Gastroesophageal sphincter (tissue), 4 donors: ENCODE measurements around the gene LRBA. TPM values are rescaled to one million over a fixed set of nuclear protein-coding genes. Genes with fewer than 3 reads are reported as not detected.
"Not testable (repeated sequence)": the region's sequence is repeated elsewhere in the genome, so short reads cannot be mapped to it uniquely, and the experiment has no call there.

Source experiments
- ATAC-seq: fragments of 150-250 bp; one replicate; pipeline ENCODE4 v1.9.1; 2016; ENCODE audit warnings: mild to moderate bottlenecking, moderate library complexity
- H3K27ac ChIP-seq, 4 donors: fragments of 200-600 bp; sonication (generic) in 3 of 4; 1 replicate in 3 of 4; 2 replicates in 1 of 4; pipeline ENCODE4 v1.5.1; 2016 to 2019
- H3K27me3 ChIP-seq: fragments of 200-600 bp; sonication (generic); one replicate; pipeline ENCODE4 v1.5.1; 2019
- H3K36me3 ChIP-seq, 2 donors: fragments of 200-600 bp; sonication (generic); one replicate each; pipeline ENCODE4 v1.5.1; 2019; ENCODE audit warnings: control low read depth in 1 of 2
- H3K4me1 ChIP-seq, 3 donors: fragments of 200-600 bp; sonication (generic); 1 replicate in 2 of 3; 2 replicates in 1 of 3; pipeline ENCODE4 v1.5.1; 2016 to 2019; ENCODE audit warnings: control low read depth in 2 of 3
- H3K4me3 ChIP-seq, 2 donors: fragments of 200-600 bp; sonication (generic); one replicate each; pipeline ENCODE4 v1.5.1; 2019; ENCODE audit warnings: mild to moderate bottlenecking in 1 of 2, moderate library complexity in 1 of 2
- H3K9me3 ChIP-seq, 3 donors: fragments of 200-600 bp; sonication (generic); one replicate each; pipeline ENCODE4 v1.5.1; 2017 to 2019; ENCODE audit warnings: control low read depth in 2 of 3
- EP300 ChIP-seq: sonication (generic); formaldehyde crosslinking; IDR thresholded peaks from one replicate; pipeline ENCODE4 v1.6.1; 2017; ENCODE audit warnings: antibody characterized with exemption, mild to moderate bottlenecking
- POLR2A ChIP-seq, 2 donors: fragments of 450-650 bp; IDR thresholded peaks; one replicate each; pipeline ENCODE4 v1.6.1; 2017; ENCODE audit warnings: antibody characterized with exemption in 2 of 2, mild to moderate bottlenecking in 2 of 2, moderate library complexity in 1 of 2
- POLR2AphosphoS5 ChIP-seq: sonication (generic); formaldehyde crosslinking; IDR thresholded peaks from one replicate; pipeline ENCODE4 v1.6.1; 2017; ENCODE audit warnings: antibody characterized with exemption
- WGBS, 2 donors: methylation state at CpG; one replicate each; pipeline ENCODE4 v1.1.5; 2018; ENCODE audit warnings: low coverage in 1 of 2; 5-methylcytosine and 5-hydroxymethylcytosine counted together
- total RNA-seq, 4 donors: library from RNA; depleted of rRNA; stranded (reverse); fragments of >200 nt; gene quantifications; one replicate each; pipeline ENCODE4 v1.1.0, GENCODE V29; 2016
- TF ChIP-seq, protein P1 (sequence below), 4 experiments: fragments of 200-600 bp in 2 of 4; fragments of 450-650 bp in 2 of 4; sonication (generic) in 1 of 4; IDR thresholded peaks; one replicate each; pipeline ENCODE4 v1.5.1; 2017 to 2019; ENCODE audit warnings: antibody characterized with exemption in 4 of 4, mild to moderate bottlenecking in 2 of 4, moderate library complexity in 2 of 4

LRBA gene
- total RNA-seq, 4 donors from 2014 or later = 18.4 to 35.0 (median 23.2) TPM

DNA sequence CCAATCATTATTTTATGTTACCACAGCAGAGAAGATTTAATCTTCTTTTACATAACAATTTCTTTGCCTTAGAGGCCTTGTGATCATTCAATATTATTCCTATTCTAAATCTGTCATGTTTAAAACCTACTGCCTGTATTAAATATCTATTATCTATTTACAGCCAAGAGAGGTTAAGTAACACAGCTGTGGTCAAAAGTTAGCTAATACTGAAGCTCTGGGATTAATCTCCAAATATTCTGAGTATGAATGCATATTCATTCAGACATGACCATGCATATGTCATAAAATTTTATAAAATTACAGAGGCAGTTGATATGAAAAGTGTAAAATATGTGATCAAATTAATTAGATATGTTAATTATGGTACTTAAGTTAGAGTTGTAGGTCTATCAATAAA, 621.0 kb downstream of the LRBA start:
- TF ChIP-seq POLR2A (IDR thresholded peaks at IDR 0.05) (no peak), EP300 (no peak), POLR2AphosphoS5 (no peak)
- TF ChIP-seq, protein P1, sequence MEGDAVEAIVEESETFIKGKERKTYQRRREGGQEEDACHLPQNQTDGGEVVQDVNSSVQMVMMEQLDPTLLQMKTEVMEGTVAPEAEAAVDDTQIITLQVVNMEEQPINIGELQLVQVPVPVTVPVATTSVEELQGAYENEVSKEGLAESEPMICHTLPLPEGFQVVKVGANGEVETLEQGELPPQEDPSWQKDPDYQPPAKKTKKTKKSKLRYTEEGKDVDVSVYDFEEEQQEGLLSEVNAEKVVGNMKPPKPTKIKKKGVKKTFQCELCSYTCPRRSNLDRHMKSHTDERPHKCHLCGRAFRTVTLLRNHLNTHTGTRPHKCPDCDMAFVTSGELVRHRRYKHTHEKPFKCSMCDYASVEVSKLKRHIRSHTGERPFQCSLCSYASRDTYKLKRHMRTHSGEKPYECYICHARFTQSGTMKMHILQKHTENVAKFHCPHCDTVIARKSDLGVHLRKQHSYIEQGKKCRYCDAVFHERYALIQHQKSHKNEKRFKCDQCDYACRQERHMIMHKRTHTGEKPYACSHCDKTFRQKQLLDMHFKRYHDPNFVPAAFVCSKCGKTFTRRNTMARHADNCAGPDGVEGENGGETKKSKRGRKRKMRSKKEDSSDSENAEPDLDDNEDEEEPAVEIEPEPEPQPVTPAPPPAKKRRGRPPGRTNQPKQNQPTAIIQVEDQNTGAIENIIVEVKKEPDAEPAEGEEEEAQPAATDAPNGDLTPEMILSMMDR (IDR thresholded peaks at IDR 0.05) = no peak
- H3K27me3 ChIP-seq = no peaks in the 10 kb centered on the region

DNA sequence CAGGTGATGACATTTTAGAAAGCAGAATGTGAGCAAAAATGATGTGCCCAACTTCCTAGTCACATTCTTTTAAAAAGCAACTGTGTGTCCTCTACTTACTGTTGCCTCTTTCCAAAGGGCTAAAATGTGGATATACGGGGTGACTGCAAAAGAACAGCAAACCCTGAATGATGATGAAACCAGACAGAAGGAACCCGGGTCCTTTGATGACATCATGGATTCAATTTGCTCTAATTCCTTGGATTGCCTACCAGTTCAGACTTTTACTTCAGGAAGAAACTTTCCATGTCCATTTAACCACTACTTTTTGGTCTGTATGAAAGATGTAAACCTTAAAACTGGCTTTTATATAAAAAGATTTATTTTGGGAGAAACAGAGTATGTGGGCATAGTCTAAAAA, 624.0 kb downstream of the LRBA start:
- H3K4me1 ChIP-seq = no peaks in the 10 kb centered on the region
- WGBS, 2 donors = 96 to 100% methylated on average over 2 of the region's 2 CpGs
- no peaks in the 10 kb centered on the region for H3K27me3 ChIP-seq
- peaks cover 0 to 11% (median 0%) of the 10 kb centered on the region in 3 donors for H3K9me3 ChIP-seq
- no peak for TF ChIP-seq POLR2AphosphoS5
- no peak for TF ChIP-seq EP300
- TF ChIP-seq, protein P1 (IDR thresholded peaks at IDR 0.05) = no peak
- no peak for TF ChIP-seq POLR2A (IDR thresholded peaks at IDR 0.05)
- H3K36me3 ChIP-seq = no peaks in the 10 kb centered on the region
- no peak overlapping the region for H3K4me3 ChIP-seq
- no peak for ATAC-seq
- no peak overlapping the region for H3K27ac ChIP-seq

More for the DNA sequence above, 621.0 kb downstream of the LRBA start:
- Histone ChIP-seq H3K36me3 (no peaks in the 10 kb centered on the region), H3K4me3 (no peak overlapping the region), H3K4me1 (no peaks in the 10 kb centered on the region), H3K27ac (no peak overlapping the region), H3K9me3 (peaks cover 0 to 11% (median 0%) of the 10 kb centered on the region in 3 donors)
- ATAC-seq = no peak

DNA sequence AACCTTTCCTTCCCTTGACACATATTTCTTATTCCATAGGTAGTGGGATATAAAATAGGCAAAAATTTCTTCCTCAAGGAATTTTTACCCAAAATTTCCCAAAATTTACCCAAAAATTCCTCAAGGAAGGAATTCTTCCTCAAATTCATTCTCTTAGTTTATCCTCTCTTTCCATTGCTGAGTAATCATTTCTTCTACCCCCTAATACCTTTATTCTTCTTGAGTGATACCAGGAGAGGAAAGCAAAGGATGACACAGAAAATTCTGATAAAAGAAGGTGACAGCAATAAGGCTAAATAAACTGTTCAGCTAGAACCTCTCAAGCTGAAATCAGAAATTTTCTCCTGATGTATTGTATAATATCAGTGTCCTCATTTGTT, 624.6 kb downstream of the LRBA start:
- Histone ChIP-seq H3K36me3 (no peaks in the 10 kb centered on the region), H3K4me3 (no peak overlapping the region), H3K27ac (no peak overlapping the region), H3K4me1 (no peaks in the 10 kb centered on the region), H3K9me3 (peaks cover 0 to 11% (median 0%) of the 10 kb centered on the region in 3 donors), H3K27me3 (no peaks in the 10 kb centered on the region)
- ATAC-seq = no peak
- TF ChIP-seq EP300 (no peak), POLR2A (IDR thresholded peaks at IDR 0.05) (no peak), POLR2AphosphoS5 (no peak)
- TF ChIP-seq, protein P1 (IDR thresholded peaks at IDR 0.05) = no peak

DNA sequence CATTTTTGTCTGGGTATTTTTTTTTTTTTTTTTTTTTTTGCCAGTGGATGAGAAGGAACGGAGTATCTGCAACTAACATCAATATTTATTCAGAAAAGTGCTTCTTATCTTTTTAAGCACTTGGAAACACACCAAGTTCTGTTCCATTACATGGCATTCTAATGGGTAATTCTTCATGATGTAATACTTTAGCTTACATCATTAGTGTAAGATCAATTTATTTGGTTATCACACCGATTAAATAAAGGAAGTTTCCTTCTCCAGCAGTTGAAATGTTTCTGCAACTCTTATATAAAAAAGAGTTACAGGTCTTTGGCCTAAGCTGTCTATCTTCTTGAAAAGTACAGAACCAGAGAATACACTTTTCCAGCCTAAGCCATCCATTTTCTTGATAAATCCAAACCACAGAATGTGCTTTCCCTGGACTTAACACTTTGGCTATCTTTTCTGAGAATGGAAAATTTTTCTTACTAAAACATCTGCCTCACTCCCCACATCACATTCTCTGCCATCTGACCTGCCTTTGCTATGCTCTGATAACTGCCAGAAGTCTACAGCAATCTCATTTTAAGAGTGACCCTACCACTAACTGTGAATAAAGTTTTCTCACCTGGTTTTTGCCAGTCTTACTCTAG, 625.1 kb downstream of the LRBA start:
- H3K27me3 ChIP-seq = no peaks in the 10 kb centered on the region
- TF ChIP-seq, protein P1 (IDR thresholded peaks at IDR 0.05) = no peak
- TF ChIP-seq EP300 (no peak), POLR2A (IDR thresholded peaks at IDR 0.05) (no peak), POLR2AphosphoS5 (no peak)
- H3K9me3 ChIP-seq = peaks cover 0 to 11% (median 0%) of the 10 kb centered on the region in 3 donors
- H3K36me3 ChIP-seq = no peaks in the 10 kb centered on the region
- no peaks in the 10 kb centered on the region for H3K4me1 ChIP-seq
- 37 to 88% methylated on average over 1 to 2 of the region's 2 CpGs for WGBS, 2 donors
- no peak for ATAC-seq
- H3K27ac ChIP-seq = no peak overlapping the region
- no peak overlapping the region for H3K4me3 ChIP-seq

DNA sequence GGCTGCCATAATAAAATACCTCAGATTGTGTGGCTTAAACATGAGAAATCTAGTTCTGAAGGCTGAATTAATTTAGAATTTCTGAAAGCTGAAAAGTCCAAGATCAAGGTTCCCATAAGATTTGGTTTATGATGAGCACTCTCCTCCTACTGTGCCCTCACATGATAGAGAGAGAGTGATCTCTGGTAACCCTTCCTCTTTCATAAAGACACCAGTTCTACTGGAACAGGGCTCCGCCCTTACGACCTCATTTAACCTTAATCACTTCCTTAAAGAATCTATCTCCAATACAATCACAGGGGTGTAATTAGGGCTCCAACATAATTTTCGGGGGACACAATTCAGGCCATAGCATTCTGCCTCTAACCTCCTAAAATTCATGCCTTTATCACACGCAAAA, 627.1 kb downstream of the LRBA start:
- no peak for TF ChIP-seq EP300
- no peak for TF ChIP-seq POLR2AphosphoS5
- TF ChIP-seq POLR2A (IDR thresholded peaks at IDR 0.05) = no peak
- TF ChIP-seq, protein P1 (IDR thresholded peaks at IDR 0.05) = no peak
- no peak for ATAC-seq
- no peaks in the 10 kb centered on the region for H3K36me3 ChIP-seq
- H3K4me1 ChIP-seq = no peaks in the 10 kb centered on the region
- no peak overlapping the region for H3K27ac ChIP-seq
- no peaks in the 10 kb centered on the region for H3K27me3 ChIP-seq
- peaks cover 0 to 3% (median 0%) of the 10 kb centered on the region in 3 donors for H3K9me3 ChIP-seq
- WGBS, 2 donors = 86 to 92% methylated on average over 4 of the region's 4 CpGs
- no peak overlapping the region for H3K4me3 ChIP-seq

DNA sequence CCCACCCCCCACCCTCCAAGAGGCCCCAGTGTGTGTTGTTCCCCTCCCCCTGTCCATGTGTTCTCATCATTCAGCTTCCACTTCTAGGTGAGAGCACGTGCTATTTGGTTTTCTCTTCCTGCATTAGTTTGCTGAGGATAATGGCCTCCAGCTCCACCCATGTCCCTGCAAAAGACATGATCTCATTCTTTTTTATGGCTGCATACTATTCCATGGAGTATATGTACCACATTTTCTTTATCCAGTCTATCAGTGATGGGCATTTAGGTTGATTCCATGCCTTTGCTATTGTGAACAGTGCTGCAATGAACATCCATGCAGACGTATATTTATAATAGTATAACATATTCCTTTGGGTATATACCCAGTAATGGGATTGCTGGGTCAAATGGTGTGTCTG, 628.7 kb downstream of the LRBA start:
- H3K4me1 ChIP-seq, H3K27ac ChIP-seq, H3K4me3 ChIP-seq, ATAC-seq, H3K9me3 ChIP-seq, H3K36me3 ChIP-seq, H3K27me3 ChIP-seq: not testable (repeated sequence)
- WGBS, 2 donors = 86 to 89% methylated on average over 2 of the region's 2 CpGs
